Measurements from ENCODE around the gene RUFY3.

- TF ChIP-seq CTCF (IDR thresholded peaks at IDR 0.05; ENCODE audit: insufficient read depth, low read length) (no peak), POLR2AphosphoS5 (IDR thresholded peaks at IDR 0.05; ENCODE audit: low read depth) (no peak), REST (IDR thresholded peaks at IDR 0.05; ENCODE audit: insufficient replicate concordance, low read depth) (no peak), GABPA (IDR thresholded peaks at IDR 0.05; ENCODE audit: low read depth) (no peak), SPI1 (IDR thresholded peaks at IDR 0.05; ENCODE audit: borderline replicate concordance, low read depth) (no peak)
Observed at GRCh38 chr4:70802928-70803580, 81.3 kb downstream of the RUFY3 start.
